GM15510 (cell line): ENCODE results near the gene PCK2.

ENCODE experiments used
- POLR2A ChIP-seq: IDR thresholded peaks from 3 replicates; pipeline ENCODE4 v1.6.1; 2011; ENCODE audit warnings: borderline replicate concordance; ENCODE audit not compliant: insufficient read length; ENCODE audit errors: extremely low read depth

The PCK2 gene

DNA sequence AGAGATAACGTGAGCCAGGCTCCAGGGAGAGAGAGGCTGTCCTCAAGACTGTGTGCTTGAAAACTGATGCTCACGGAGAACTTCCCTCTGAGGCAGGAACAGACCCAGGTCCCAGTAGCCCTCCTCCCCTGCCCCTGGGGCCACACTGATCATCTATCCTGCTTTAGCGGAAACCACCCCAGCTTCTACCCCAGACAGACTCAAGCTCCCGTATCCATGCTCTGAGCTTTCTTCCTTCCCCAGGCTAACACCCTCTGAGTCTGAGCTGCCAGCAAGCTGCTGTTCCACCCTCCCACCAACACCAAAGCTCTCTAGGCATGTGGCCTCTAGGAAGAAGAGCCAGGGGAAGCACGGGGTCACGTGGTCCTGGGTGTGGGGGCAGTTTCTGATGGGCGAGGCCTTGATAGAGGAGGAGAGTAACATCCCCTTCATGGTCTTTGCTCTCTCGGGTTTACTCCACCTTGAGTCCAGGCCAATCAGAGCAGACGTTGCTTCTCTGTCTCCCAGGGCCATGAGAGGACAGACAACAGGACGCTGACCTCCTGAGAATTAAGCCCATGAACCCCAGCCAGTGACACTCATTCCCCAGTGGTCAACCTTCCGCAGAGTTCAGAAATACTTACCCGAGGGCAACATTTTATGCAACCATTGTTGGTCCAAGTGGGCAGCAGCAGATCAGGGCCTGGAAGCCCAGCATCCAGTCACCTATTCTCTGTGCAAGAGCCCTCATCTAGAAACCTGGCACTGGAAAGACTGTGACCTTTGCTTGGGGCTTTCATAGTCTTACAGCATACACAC, 1.4 kb downstream of the PCK2 start:
- TF ChIP-seq POLR2A, result peak; percentile 97

DNA sequence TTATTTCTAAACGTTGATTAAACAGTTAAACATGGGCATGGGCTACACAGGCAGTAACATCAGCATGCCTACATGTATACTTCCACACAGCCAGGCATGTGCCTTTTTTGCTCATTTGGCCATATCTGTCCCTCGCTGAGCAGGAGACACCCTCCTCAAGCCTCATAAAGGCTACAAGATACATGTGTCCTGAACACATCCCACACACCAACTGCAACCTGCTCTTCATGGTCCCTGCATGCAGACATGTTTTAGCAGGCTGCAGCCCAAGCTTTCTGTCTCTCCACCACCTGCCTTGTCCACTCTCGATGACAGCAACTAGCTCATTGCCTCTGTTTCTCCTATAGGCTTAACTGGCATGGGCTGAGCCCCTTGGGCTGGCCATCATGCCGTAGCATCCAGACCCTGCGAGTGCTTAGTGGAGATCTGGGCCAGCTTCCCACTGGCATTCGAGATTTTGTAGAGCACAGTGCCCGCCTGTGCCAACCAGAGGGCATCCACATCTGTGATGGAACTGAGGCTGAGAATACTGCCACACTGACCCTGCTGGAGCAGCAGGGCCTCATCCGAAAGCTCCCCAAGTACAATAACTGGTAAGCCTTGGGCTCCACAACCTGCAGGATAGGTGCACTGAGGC, 2.6 kb downstream of the PCK2 start:
- TF ChIP-seq POLR2A, result no peak

DNA sequence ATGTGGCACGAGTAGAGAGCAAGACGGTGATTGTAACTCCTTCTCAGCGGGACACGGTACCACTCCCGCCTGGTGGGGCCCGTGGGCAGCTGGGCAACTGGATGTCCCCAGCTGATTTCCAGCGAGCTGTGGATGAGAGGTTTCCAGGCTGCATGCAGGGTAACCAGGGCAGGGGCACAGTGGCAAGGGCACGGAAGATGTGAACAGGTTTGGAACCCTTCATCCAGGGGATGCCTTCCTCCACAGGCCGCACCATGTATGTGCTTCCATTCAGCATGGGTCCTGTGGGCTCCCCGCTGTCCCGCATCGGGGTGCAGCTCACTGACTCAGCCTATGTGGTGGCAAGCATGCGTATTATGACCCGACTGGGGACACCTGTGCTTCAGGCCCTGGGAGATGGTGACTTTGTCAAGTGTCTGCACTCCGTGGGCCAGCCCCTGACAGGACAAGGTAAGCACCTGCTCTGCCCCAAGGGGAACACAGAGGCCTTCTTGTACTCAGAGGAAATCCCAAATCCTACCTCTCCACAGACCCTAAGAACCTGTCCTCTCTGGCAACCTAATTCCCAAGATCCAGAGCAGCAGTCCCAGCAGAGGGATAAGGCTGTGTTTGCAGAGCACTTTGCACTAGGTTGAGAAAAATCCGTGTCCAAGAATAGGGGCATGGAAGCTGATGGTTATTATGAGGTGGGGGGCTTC, 4.3 kb downstream of the PCK2 start:
- TF ChIP-seq POLR2A, result peak; percentile 12

DNA sequence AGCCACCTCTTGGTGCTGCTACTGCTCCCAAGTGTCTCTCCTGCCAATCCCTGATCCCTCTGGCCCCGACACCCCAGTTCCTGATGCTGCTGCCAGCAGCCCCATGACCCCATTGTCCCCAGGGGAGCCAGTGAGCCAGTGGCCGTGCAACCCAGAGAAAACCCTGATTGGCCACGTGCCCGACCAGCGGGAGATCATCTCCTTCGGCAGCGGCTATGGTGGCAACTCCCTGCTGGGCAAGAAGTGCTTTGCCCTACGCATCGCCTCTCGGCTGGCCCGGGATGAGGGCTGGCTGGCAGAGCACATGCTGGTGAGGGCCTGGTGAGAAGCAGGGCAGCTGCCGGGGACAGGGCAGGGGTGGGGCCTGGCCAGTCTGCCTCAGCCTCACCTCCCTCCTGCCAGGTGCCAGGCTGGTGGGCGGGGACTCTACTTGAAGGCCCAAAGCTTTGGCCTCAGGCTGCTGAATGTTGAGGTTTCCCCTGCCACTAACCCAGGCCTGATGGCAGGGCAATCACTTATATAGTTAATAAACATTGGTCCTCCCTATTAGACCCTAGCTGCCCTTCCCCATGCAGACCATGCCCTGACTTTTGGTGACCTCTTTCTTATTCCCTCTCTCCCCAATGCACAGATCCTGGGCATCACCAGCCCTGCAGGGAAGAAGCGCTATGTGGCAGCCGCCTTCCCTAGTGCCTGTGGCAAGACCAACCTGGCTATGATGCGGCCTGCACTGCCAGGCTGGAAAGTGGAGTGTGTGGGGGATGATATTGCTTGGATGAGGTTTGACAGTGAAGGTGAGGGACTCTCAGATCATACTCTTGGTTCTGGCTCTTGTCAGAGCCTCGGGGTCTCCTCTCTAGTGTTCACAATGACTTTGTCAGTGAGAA, 5.1 kb downstream of the PCK2 start:
- peak; percentile 7 for TF ChIP-seq POLR2A

DNA sequence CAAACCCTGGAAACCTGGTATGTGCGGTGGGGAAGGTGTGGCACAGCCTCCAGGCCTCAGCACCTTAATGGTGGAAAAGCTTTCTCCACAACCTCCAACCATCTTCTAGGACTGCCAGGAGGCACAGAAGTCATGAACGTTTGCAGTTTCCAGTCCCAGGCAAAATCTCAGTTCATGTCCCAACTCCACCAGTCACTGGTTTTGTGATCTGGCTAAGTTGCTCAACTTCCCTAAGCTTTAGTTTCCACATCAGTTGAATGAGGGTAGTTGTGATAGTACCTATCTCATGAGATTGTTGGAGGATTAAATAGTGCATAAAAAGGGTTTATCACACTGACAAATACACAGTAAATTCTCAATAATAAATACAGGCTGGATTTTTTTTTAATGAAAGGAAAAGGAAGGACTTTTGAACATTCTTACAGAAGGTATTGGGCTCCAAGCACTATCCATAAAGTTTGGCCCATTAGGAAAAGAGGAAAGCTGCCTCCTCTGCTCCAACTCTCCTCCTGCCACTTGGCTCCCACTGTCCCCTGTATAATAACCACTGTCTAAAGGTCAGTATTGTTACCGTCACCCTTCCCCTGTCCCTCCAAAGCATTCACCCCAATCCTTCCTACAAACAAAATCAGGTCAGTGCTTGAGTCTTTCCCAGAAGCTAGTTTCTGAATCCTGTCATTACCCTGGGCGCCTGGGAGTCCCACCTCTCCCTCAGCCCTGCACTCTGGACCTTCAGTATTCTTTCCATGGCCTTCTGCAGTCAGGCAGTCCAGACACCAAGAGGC, 6.3 kb downstream of the PCK2 start:
- no peak for TF ChIP-seq POLR2A

DNA sequence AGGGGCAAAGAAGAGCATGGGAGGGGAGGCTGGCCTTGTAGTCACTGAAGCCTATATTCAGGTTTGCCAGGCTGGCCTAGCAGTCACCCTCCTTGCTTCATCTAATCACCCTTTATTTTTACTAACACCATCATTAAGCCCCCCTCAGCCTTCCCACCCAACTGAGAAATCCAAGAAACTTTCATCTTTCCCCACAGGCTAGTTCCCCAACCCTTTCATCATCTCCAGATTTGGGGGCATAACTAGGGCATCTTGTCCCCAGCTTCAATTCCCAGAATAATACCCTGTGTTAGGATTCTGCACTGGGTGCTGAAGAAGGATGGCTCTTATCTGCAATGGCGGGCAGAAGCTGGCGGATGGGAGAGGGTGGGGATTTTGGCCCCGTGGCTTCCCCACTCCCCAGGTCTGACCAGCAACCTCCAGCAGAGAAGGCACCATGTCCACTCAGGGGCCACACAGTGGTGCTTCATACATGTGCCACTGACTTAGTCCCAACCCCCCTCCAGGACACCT, 6.9 kb downstream of the PCK2 start:
- no peak for TF ChIP-seq POLR2A

DNA sequence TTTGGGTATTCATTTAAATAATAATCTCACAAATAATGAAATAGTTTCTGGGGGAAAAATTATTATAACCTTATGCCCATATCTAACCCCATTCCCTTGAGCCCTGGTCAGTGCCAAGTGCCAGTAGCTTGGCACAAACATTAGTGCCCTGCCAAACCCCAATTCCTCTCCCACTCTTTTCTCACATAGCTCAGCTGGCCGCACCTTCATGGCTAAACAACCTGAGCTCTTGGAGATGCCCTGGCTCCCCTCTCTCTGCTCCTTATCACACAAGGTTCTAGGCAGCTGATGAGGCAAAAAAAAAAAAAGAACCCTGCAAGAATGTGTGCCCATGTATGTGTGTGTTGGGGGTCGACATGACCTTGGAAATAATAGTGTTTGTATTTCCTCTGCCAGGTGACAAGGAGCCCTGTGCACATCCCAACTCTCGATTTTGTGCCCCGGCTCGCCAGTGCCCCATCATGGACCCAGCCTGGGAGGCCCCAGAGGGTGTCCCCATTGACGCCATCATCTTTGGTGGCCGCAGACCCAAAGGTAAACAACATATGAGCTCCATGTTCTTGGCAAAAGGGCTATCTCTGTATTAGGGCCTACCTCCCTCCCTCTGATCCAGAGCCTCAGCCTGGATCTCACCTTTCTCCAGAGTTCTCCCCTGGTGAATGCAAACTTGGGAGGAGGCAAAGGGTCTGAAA, 8.4 kb downstream of the PCK2 start:
- no peak for TF ChIP-seq POLR2A

DNA sequence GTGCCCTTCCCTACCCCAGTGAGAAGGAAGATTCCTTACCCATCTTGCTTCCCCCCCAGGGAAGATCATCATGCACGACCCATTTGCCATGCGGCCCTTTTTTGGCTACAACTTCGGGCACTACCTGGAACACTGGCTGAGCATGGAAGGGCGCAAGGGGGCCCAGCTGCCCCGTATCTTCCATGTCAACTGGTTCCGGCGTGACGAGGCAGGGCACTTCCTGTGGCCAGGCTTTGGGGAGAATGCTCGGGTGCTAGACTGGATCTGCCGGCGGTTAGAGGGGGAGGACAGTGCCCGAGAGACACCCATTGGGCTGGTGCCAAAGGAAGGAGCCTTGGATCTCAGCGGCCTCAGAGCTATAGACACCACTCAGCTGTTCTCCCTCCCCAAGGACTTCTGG, 9.3 kb downstream of the PCK2 start:
- TF ChIP-seq POLR2A, result no peak

DNA sequence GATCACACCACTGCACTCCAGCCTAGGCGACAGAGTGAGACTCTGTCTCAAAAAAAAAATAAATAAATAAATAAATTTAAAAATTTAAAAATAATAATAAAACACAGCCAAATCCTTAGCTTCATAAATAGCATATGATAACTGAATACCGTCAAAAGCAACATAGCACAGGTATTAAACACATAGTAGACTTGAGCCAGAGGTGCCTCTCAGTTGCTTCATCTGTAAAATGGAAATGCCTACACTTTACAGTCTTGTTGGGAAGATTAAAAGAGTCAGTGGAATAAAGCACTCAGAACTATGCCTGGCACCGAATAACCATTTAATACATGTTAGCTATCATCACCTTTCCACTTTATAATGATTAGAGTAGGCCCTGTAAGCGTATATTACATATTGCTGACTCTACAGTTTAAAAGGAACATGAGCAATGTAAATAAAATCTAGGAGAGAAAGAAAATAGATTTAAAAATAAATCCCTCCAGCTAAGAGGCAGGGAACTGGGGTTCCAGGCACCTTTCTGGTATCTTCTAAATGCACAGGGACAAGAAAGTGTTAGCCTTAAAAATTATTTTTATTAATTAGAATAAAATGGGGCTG, 12.7 kb downstream of the PCK2 start:
- TF ChIP-seq POLR2A, result no peak

DNA sequence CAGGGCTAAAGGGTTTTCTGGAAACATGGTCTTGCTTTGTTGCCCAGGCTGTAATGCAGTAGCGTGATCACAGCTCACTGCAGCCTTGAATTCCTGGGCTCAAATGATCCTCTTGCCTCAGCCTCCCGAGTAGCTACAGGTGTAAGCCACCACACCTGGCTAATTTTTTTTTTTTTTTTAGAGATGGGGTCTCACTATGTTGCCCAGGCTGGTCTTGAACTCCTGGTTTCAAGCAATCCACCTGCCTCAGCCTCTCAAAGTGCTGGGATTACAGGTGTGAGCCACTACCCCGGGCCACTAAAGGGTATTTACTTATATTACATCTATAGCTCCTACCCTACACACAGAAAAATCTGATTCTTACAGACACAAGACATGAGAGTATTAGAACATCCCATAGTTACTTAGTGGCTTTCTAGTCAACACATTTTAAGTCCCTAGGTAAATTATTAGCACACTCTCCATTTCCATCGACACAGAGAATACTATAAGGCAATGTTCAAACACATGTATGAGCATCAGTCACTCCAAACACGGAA, 14.3 kb downstream of the PCK2 start:
- no peak for TF ChIP-seq POLR2A

DNA sequence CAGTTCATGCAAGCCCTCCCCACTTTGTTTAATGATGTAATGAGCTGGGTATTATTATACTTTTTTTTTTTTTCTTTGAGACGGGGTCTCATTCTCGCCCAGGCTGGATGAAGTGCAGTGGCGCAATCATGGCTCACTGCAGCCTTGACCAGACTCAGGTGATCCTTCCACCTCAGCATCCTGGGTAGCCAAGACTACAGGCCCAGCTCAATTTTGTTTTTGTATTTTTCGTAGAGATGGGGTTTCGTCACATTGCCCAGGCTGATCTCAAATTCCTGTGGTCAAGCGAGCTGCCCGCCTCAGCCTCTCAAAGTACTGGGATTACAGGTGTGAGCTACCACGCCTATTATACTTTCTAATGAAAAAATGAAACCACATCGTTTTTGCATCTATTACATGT, 15.9 kb downstream of the PCK2 start:
- TF ChIP-seq POLR2A, result no peak

DNA sequence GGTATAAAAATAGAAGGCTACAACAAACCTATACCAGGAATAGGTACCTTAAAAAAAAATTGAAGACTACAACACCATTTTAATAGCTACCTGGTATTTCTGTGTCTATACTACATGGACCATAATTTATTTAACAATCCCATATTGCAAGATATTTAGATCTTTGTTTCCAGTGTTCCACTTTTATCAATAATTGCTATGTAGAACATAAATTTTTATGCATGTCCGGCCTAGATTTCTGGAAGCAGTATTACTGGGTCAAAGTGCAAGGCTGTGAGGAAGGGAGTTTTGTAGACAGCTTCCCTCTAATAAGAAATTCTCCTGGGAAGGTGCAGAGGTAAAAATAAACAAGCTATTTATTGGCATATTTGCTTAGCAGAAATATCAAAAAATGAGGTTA, 16.4 kb downstream of the PCK2 start:
- TF ChIP-seq POLR2A, result no peak

DNA sequence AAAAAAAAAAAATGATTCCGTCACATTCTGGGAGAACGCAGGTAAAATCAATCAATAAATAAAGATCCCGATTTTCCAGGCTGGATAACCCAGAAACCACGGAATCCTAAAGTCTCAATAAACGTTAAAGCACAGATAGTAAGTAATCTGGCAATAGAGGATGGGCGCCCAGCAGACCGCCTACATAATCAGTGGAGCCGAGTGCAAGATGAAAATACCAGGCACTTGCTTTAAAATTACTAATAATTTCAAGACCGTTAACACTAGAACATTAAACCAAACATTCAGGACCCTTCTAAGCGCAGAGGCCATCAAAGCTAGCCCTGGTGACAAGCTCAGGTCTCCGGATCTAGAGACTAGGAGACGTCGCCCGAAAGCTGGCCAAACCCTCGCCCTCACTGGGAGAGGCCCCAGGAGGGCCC, 19.3 kb downstream of the PCK2 start:
- TF ChIP-seq POLR2A, result no peak

DNA sequence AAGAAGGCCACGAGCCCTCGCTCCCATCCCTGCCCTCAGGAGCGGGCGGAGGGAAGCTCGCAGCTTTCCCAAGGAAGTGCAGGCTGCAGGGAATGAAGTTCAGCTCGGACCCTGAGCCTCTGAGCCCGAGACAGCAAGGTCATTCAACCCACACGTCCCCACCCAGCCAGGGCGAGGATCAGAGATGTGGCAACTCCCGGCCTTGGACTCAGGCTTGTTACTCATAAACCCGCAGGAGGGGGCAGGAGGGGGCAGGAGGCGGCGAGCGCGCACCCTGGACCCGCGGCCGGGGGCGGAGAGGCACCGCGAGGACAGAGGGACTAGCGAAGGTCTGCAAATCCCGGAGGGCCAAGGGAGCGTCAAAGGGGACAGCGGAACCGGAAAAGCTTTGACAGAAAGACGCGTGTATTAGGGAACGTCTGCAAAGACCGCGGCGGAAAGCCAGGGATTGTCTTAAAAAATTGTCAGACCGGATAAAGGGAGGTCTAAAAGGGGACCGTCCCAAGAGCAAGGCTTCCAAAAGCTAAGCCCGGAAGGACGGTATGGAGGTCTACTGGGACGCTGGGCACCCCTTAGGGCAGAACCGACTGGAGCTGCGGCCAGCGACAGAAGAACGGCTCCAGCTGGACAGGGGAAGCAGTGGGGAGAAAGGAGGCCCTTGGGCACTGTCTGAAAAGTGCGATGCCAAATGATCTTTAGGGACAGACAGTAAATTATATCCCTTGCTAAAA, 19.9 kb downstream of the PCK2 start:
- TF ChIP-seq POLR2A, result peak; percentile 86
